ENCODE measurements around the gene DDA1.
A peak's percentile ranks its signal among the peaks of the same experiment; 100 is the strongest.

GRCh38 chr19:17303167-17303939 is 6.0 kb upstream of the DDA1 start, which contains the start of gene ABHD8:
- 0 out of 2 replicates have a peak, but pooled peaks have one; percentile 21 for TF ChIP-seq CTCF (IDR thresholded peaks at IDR 0.05)
- no peak for TF ChIP-seq ATF6 (CRISPR knock-in tag; IDR thresholded peaks at IDR 0.05)
- TF ChIP-seq ZNF317 (CRISPR knock-in tag; IDR thresholded peaks at IDR 0.05; ENCODE audit: borderline replicate concordance, low read depth): no peak
- peak; percentile 92 for TF ChIP-seq USF2 (CRISPR knock-in tag; IDR thresholded peaks at IDR 0.05)
- peak; percentile 99 for TF ChIP-seq SP1 (CRISPR knock-in tag; conservative IDR thresholded peaks at IDR 0.05)
- TF ChIP-seq ZBTB43 (CRISPR knock-in tag; IDR thresholded peaks at IDR 0.05): 0 out of 2 replicates have a peak, but pooled peaks have one; percentile 51
- TF ChIP-seq ARID4B (CRISPR knock-in tag; IDR thresholded peaks at IDR 0.05; ENCODE audit: borderline replicate concordance): no peak; the same call in 1 of the 2 replicates
